ENCODE data around the gene SLC22A23. TPM values are rescaled to one million over a fixed set of nuclear protein-coding genes. Genes with fewer than 3 reads are reported as not detected.
"Not testable (repeated sequence)": the region's sequence is repeated elsewhere in the genome, so short reads cannot be mapped to it uniquely, and the experiment has no call there.

Gene SLC22A23
- total RNA-seq, 2 donors from 2014 or later, result 85.7 to 89.5 TPM

GRCh38 chr6:3382326-3383279 lies 74.2 kb downstream of the SLC22A23 start:
- intact Hi-C loops (cut with DNase I), result no loop called here
- TF ChIP-seq CTCF (IDR thresholded peaks at IDR 0.05), result no peak
- Histone ChIP-seq H3K4me1 (peaks cover 13% of the 10 kb centered on the region), H3K36me3 (no peaks in the 10 kb centered on the region), H3K9ac (ENCODE audit: low read depth in 2 of 2, low read length in 2 of 2) (peak overlapping the region in 1 of 2 donors; percentile 59), H3K4me3 (no peak overlapping the region), H3K27ac (peak overlapping the region; percentile 64), H3K9me3 (no peaks in the 10 kb centered on the region), H3K27me3 (no peaks in the 10 kb centered on the region)
- peak; percentile 74 for DNase-seq

DNA sequence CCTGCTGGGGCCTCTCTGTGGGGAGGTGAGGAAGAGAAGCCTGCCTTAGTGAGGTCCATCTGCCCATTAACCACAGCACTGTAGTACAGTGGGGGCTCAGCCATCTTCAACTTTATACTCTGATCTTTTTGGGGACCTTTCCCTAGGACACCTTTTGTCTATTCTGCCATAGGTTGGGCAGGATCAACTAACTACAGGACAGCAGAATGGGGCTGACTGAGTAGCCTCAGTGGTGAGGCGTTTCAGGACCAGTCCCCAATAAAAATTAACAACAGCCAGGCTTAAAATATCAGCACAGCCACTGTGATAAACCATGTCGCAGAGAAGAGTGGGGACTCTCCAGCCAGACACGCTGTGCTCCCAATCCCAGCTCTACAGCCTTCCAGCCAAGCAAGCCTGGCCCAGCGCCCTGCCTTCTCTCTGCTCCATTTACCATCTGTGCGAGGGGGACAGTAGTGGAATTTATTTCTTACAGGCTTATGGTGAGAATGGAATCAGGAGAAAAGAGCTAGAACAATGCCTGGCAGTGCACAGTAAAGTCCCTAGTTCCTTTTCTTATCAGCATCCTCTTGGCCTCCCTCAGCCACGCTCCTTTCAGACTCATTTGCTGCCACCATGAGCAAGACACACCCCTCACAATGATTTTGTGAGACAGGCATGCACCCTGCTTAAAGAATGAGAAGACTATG lies 75.5 kb downstream of the SLC22A23 start:
- Histone ChIP-seq H3K9ac (ENCODE audit: low read depth in 2 of 2, low read length in 2 of 2) (peak overlapping the region in 1 of 2 donors; percentile 22), H3K4me1 (peaks cover 13% of the 10 kb centered on the region), H3K9me3 (no peaks in the 10 kb centered on the region), H3K27ac (peak overlapping the region; percentile 56), H3K36me3 (no peaks in the 10 kb centered on the region), H3K4me3 (no peak overlapping the region), H3K27me3 (no peaks in the 10 kb centered on the region)
- intact Hi-C loops (cut with DNase I), result no loop called here
- no peak for DNase-seq
- TF ChIP-seq CTCF (IDR thresholded peaks at IDR 0.05), result no peak

DNA sequence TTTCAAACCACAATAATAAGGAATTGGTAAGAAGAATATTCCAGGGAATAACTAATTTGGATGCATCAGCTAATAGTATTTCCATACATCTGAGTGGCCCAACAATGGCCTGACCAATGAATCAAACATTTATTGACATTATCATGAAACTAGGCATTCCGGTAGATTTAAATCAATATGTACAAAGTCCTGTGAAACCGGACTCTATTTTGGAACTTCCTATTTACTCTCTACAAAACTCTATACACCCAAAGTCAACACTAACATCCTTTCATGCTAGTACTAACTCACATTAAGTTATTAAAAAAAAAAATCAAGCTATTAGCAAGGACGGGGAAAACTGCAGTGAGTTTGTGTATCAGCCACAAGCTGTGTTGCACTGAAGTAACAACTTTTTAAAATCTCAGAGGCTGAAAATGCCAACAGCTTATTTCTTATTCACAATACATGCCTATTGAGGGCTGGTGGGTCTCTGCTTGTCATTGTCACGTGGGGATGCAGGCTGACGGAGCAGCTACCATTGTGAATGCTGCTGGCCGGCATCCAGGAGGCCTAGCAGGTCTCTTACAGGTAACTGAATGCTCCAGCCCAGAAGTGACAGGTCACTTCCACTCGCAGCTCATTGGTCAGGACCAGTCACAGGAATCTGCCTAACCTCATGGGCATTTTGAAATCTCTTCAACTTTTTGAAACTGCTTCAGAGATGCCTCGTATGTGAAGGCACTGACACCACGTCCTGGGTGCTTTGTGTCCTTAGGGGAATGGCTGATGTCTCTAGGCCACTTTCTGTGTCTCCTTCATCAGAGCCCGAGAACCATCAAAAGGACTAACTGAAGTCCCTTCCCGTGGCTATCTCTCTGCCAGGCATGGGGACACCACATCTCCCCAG lies 76.3 kb downstream of the SLC22A23 start:
- Histone ChIP-seq H3K27me3 (no peaks in the 10 kb centered on the region), H3K4me3 (no peak overlapping the region), H3K9me3 (no peaks in the 10 kb centered on the region), H3K36me3 (no peaks in the 10 kb centered on the region), H3K9ac (ENCODE audit: low read depth in 2 of 2, low read length in 2 of 2) (peak overlapping the region in 1 of 2 donors; percentile 35), H3K4me1 (peaks cover 10% of the 10 kb centered on the region), H3K27ac (peak overlapping the region; percentile 56)
- no peak for DNase-seq
- intact Hi-C loops (cut with DNase I), result no loop called here
- TF ChIP-seq CTCF (IDR thresholded peaks at IDR 0.05), result no peak

- Histone ChIP-seq H3K27ac (no peak overlapping the region), H3K27me3 (no peaks in the 10 kb centered on the region), H3K4me1 (peaks cover 9% of the 10 kb centered on the region), H3K4me3 (no peak overlapping the region), H3K36me3 (no peaks in the 10 kb centered on the region), H3K9me3 (no peaks in the 10 kb centered on the region), H3K9ac (ENCODE audit: low read depth in 2 of 2, low read length in 2 of 2) (no peak overlapping the region)
- intact Hi-C loops (cut with DNase I), result no loop called here
- no peak for DNase-seq
- no peak for TF ChIP-seq CTCF (IDR thresholded peaks at IDR 0.05)
These were observed 77.3 kb downstream of the SLC22A23 start for GRCh38 chr6:3379482-3380060.

- H3K4me3 ChIP-seq; H3K9me3 ChIP-seq; H3K36me3 ChIP-seq; H3K4me1 ChIP-seq; DNase-seq; intact Hi-C loops (cut with DNase I); H3K27me3 ChIP-seq; H3K27ac ChIP-seq; H3K9ac ChIP-seq (ENCODE audit: low read depth in 2 of 2, low read length in 2 of 2): not testable (repeated sequence)
These were observed 78.0 kb downstream of the SLC22A23 start for GRCh38 chr6:3378808-3379207.

GRCh38 chr6:3378398-3378782 lies 78.5 kb downstream of the SLC22A23 start:
- H3K4me3 ChIP-seq; DNase-seq; H3K36me3 ChIP-seq; intact Hi-C loops (cut with DNase I); H3K9me3 ChIP-seq; H3K4me1 ChIP-seq; H3K9ac ChIP-seq (ENCODE audit: low read depth in 2 of 2, low read length in 2 of 2); H3K27me3 ChIP-seq; H3K27ac ChIP-seq: not testable (repeated sequence)

Measured in colonic mucosa (tissue), 4 donors.